ENCODE measurements around the gene ELP4.

The ELP4 gene

GRCh38 chr11:31784611-31785010 lies 275.0 kb downstream of the ELP4 start:
- no peak overlapping the region for H3K4me2 ChIP-seq
- no peak for TF ChIP-seq CTCF (conservative IDR thresholded peaks at IDR 0.05; ENCODE audit: low read depth, low read length)

GRCh38 chr11:31786996-31787685 lies 277.6 kb downstream of the ELP4 start:
- no peak overlapping the region for H2AFZ ChIP-seq (ENCODE audit: low read depth)
- no peak for TF ChIP-seq CTCF (conservative IDR thresholded peaks at IDR 0.05; ENCODE audit: low read depth, low read length)

More at GRCh38 chr11:31784611-31785010, 275.0 kb downstream of the ELP4 start:
- Histone ChIP-seq H3K27ac (no peak overlapping the region), H3K9ac (no peak overlapping the region), H3K79me2 (ENCODE audit: insufficient read depth, low read depth) (no peaks in the 10 kb centered on the region), H3K4me1 (ENCODE audit: low read depth, poor library complexity, severe bottlenecking) (no peaks in the 10 kb centered on the region), H2AFZ (ENCODE audit: low read depth) (no peak overlapping the region), H3K4me3 (IDR thresholded peaks at IDR 0.05; ENCODE audit: insufficient read depth, low read depth, low read length) (no peak overlapping the region), H3K36me3 (ENCODE audit: insufficient read depth) (no peaks in the 10 kb centered on the region), H4K20me1 (ENCODE audit: insufficient read depth) (no peaks in the 10 kb centered on the region), H3K27me3 (ENCODE audit: insufficient read depth, low read depth) (no peaks in the 10 kb centered on the region)

GRCh38 chr11:31788085-31788484 lies 278.5 kb downstream of the ELP4 start:
- H3K36me3 ChIP-seq (ENCODE audit: insufficient read depth) = no peaks in the 10 kb centered on the region
- TF ChIP-seq CTCF (conservative IDR thresholded peaks at IDR 0.05; ENCODE audit: low read depth, low read length) = no peak
- H3K27ac ChIP-seq = no peak overlapping the region
- no peaks in the 10 kb centered on the region for H3K79me2 ChIP-seq (ENCODE audit: insufficient read depth, low read depth)
- H2AFZ ChIP-seq (ENCODE audit: low read depth) = no peak overlapping the region
- no peaks in the 10 kb centered on the region for H4K20me1 ChIP-seq (ENCODE audit: insufficient read depth)
- no peaks in the 10 kb centered on the region for H3K4me1 ChIP-seq (ENCODE audit: low read depth, poor library complexity, severe bottlenecking)
- no peak overlapping the region for H3K9ac ChIP-seq
- H3K4me2 ChIP-seq = no peak overlapping the region
- H3K4me3 ChIP-seq (IDR thresholded peaks at IDR 0.05; ENCODE audit: insufficient read depth, low read depth, low read length) = no peak overlapping the region
- no peaks in the 10 kb centered on the region for H3K27me3 ChIP-seq (ENCODE audit: insufficient read depth, low read depth)

More at GRCh38 chr11:31786996-31787685, 277.6 kb downstream of the ELP4 start:
- H3K27me3 ChIP-seq (ENCODE audit: insufficient read depth, low read depth) = no peaks in the 10 kb centered on the region
- H3K4me2 ChIP-seq = no peak overlapping the region
- no peaks in the 10 kb centered on the region for H4K20me1 ChIP-seq (ENCODE audit: insufficient read depth)
- no peak overlapping the region for H3K4me3 ChIP-seq (IDR thresholded peaks at IDR 0.05; ENCODE audit: insufficient read depth, low read depth, low read length)
- H3K36me3 ChIP-seq (ENCODE audit: insufficient read depth) = no peaks in the 10 kb centered on the region
- H3K79me2 ChIP-seq (ENCODE audit: insufficient read depth, low read depth) = no peaks in the 10 kb centered on the region
- H3K9ac ChIP-seq = no peak overlapping the region
- H3K27ac ChIP-seq = no peak overlapping the region
- H3K4me1 ChIP-seq (ENCODE audit: low read depth, poor library complexity, severe bottlenecking) = no peaks in the 10 kb centered on the region

GRCh38 chr11:31790649-31791048 lies 281.1 kb downstream of the ELP4 start:
- Histone ChIP-seq H3K4me2 (no peak overlapping the region), H3K9ac (no peak overlapping the region), H2AFZ (ENCODE audit: low read depth) (no peak overlapping the region), H3K4me3 (IDR thresholded peaks at IDR 0.05; ENCODE audit: insufficient read depth, low read depth, low read length) (no peak overlapping the region), H3K27ac (no peak overlapping the region), H3K4me1 (ENCODE audit: low read depth, poor library complexity, severe bottlenecking) (no peaks in the 10 kb centered on the region), H3K27me3 (ENCODE audit: insufficient read depth, low read depth) (no peaks in the 10 kb centered on the region), H3K79me2 (ENCODE audit: insufficient read depth, low read depth) (no peaks in the 10 kb centered on the region), H4K20me1 (ENCODE audit: insufficient read depth) (no peaks in the 10 kb centered on the region), H3K36me3 (ENCODE audit: insufficient read depth) (no peaks in the 10 kb centered on the region)
- TF ChIP-seq CTCF (conservative IDR thresholded peaks at IDR 0.05; ENCODE audit: low read depth, low read length) = no peak

All from KMS-11 (cell line).